ENCODE data around the gene KCNK7.

KCNK7 gene

DNA sequence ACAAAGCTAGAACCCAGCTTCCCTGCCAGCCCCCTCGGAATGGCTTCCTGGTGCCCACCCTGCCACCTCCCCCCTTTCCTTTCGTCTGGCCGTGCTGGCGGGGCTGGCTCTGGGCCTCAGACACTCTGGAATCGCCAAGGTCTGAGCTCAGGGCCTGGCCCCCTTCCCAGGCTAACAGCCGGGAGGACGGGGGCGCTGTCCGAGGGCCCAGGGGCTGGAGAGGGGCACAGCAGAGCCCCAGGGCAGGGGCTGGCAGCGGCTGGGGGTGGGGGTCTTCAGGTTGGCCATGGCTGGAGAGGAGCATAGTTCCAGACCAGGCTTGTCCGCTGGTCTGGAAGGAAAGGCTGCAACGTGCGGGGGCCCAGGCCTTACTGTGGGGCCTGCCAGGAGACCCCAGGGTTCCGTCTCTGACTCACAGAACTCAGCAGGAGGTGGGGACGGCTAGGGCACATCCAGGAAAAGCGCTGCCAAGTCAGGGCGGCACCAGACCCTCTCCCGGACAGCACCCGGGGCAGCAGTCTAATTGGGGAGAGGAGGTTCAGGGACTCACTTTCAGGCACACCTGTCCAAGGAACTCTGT lies 36.6 kb downstream of the KCNK7 start:
- in situ Hi-C loops (cut with MboI; ENCODE audit: low sequenced_read_pairs), result no loop called here

DNA sequence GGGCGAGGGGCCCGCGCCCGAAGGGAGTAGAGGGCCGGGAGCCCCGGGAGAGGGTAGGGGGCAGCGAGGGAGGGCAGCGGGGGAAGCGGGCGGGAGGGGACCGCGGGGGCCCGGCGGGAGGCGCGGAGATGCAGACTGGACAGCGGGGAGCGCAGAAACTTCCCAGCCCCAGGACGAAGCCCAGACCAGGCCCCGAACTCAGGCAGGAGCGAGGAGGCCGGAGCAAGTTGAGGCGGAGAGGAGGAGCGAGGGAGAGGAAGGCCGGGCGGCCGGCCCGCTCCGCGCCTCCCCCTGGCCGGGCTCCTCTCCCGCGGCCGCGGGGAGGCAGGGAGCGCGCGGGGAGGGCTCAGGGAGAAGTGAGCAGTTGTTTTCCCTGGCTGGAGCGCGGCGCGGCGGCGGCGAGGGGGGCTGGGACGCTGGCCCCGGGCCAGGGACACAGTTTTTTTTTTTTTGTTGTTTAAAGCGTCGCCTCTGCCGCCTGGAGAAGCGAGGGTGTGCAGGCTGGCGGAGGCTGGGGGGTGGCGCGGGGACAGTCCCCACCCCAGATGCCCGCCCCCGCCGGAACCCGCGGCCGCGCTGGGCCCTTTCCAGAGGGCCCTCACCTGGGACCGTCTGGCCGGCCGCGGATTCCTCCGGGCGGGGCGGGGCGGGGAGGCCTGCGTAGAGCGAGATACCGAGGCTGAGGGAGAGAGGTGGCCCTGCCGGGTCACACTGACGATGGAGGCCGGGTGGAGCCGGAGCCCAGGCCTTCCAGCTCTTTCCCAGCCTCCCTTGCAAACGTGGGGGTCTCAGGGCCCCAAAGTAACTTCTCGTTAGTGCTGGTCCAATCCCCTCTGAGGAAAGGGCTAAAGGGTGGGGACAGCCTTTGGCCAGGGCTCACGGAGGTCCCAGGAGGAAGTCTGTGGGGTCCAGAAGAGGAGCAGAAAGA lies 37.3 kb downstream of the KCNK7 start, which contains the start of gene LTBP3:
TSS of gene LTBP3 (minus strand) at position 358 of the 928 bp plus-strand sequence. CDS start 400 bp downstream, outside the sequence.
- in situ Hi-C loops (cut with MboI; ENCODE audit: low sequenced_read_pairs), result no loop called here

- in situ Hi-C loops (cut with MboI; ENCODE audit: low sequenced_read_pairs), result no loop called here
Observed at GRCh38 chr11:65557280-65558001, 38.2 kb downstream of the KCNK7 start.

- in situ Hi-C loops (cut with MboI; ENCODE audit: low sequenced_read_pairs), result no loop called here
Observed at GRCh38 chr11:65556470-65557279, 38.9 kb downstream of the KCNK7 start.

GRCh38 chr11:65555693-65556231 lies 39.8 kb downstream of the KCNK7 start:
- in situ Hi-C loops (cut with MboI; ENCODE audit: low sequenced_read_pairs), result no loop called here

- in situ Hi-C loops (cut with MboI; ENCODE audit: low sequenced_read_pairs), result no loop called here
Observed at GRCh38 chr11:65554842-65555430, 40.7 kb downstream of the KCNK7 start.

GRCh38 chr11:65554057-65554818 lies 41.4 kb downstream of the KCNK7 start:
- in situ Hi-C loops (cut with MboI; ENCODE audit: low sequenced_read_pairs), result no loop called here

DNA sequence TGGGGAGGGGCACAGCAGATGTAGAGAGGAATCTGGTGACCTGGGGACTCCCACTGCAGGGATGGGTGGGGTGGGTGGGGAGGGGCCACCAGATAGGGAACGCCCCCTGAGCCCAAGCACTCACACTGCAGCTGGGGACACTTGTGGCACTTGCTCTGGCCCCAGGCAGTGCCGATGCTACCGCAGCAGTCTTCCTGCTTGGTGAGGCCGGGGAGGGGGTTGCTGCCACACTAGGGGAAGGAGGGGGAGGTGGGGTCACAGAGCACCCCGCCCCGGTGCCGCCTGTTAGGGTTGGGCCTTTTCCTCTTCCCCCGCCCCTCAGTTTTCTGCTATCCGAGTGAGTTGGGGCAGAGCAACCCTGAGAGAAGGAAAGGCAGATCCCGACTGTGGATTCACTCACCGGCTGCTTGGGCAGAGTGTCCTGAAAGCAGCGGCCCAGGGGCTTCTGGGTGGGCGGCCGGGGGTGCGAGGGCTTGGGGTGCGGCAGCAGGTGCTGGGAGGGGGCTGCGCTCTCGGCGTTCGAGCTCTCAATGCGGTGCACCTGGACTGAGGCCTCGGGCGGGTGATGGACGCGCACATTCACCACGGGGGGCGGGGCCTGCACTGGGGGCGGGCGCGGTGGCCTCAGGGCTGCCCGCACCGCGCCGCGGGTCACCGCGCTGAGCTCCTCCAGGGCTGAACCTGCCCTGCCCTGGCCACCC lies 42.1 kb downstream of the KCNK7 start:
- in situ Hi-C loops (cut with MboI; ENCODE audit: low sequenced_read_pairs), result no loop called here

DNA sequence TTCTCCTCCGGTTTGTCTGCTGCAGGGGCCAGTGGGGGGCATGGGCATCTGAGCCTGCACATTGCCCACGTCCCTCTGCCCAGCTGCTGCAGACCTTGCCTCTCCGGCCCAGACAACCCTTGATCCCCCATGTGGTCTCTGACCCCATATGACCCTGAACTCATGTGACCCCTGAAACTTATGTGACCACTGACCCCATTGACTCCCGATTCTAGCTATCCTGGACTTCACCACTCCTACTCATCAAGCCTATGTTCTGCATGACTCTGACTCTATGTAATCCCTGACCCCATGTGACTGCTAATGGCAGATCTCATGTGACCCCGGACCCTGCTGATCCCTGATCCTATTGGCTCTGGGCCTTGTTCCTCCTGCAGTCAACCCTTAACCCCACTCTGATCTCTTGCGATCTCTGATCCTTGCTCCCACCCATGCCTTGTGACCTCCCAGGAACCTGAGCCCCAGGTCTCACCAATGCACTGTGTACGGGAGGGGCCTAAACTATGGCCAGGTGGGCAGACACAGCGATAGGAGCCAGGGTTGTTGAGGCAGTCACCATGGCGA lies 43.1 kb downstream of the KCNK7 start:
- in situ Hi-C loops (cut with MboI; ENCODE audit: low sequenced_read_pairs), result no loop called here

DNA sequence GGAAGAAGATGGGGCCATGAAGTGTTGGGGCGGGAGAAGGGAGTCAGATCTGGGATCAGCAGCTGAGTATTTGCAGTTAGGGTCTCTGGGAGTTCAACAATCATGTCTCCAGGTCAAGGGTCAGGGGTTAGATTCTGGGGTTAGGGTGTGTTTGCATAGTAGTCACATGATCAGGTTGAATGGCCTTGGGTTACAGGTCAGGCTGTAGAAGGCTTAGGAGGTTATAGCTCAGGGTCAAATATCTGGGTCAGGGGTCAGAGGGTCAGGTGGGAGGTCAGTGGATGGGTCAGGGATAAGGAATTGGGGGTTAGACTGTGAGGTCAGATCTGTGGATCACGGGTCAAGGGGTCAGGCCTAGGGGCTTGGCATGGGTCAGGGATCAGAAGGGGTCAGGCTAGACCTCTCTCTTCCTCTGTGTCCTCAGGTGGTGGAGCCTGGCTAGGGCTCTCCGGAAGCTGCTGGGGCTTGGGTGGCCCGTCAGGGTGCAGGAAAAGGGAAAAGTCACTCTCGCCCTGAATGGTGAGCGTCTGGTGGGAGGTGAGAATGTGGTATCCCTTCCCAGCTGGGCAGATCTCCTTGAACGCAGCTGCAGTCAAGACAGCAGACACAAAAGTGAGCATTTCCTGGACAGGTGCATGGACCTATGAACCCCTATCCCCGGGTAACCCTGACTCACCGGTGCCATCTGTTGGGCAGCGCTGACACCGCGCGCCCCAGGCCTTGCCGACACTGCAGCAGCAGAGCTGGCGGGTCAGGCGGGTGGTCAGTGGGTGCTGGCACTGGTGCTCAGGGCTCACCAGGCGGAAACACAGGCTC lies 43.8 kb downstream of the KCNK7 start:
- in situ Hi-C loops (cut with MboI; ENCODE audit: low sequenced_read_pairs), result no loop called here

- in situ Hi-C loops (cut with MboI; ENCODE audit: low sequenced_read_pairs), result no loop called here
Observed at GRCh38 chr11:65549096-65549495, 46.5 kb downstream of the KCNK7 start.

- in situ Hi-C loops (cut with MboI; ENCODE audit: low sequenced_read_pairs), result no loop called here
Observed at GRCh38 chr11:65548395-65548794, 47.2 kb downstream of the KCNK7 start.

DNA sequence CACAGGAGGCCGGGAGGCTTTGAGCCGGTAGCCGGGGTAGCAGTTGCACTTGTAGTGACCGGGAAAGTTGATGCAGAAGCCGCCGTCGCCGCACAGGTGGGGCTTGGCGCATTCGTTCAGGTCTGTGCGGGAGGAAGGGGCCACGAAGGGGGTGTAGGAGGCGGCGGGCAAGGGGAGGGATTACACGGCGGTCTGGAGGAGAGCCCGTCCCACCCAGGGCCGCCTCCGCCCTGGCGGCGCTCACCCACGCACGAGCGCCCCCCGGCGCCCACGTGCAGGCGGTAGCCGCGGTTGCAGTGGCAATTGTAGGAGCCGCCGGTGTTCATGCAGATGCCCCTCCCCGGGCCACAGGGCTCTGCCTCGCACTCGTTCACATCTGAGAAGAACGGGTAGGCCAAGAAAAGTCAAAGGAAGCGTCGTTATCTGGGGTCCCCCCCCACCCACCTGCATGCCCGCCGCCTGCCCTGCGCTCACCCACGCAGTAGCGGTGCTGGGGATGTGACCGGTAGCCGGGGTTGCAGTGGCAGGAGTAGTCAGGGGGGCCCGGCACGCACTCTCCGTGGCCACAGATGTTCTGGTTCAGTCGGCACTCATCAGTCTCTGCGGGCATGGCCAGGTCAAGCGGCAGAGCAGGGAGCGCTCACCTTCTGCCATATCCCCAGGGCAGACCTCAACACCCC lies 48.0 kb downstream of the KCNK7 start:
- in situ Hi-C loops (cut with MboI; ENCODE audit: low sequenced_read_pairs), result no loop called here

DNA sequence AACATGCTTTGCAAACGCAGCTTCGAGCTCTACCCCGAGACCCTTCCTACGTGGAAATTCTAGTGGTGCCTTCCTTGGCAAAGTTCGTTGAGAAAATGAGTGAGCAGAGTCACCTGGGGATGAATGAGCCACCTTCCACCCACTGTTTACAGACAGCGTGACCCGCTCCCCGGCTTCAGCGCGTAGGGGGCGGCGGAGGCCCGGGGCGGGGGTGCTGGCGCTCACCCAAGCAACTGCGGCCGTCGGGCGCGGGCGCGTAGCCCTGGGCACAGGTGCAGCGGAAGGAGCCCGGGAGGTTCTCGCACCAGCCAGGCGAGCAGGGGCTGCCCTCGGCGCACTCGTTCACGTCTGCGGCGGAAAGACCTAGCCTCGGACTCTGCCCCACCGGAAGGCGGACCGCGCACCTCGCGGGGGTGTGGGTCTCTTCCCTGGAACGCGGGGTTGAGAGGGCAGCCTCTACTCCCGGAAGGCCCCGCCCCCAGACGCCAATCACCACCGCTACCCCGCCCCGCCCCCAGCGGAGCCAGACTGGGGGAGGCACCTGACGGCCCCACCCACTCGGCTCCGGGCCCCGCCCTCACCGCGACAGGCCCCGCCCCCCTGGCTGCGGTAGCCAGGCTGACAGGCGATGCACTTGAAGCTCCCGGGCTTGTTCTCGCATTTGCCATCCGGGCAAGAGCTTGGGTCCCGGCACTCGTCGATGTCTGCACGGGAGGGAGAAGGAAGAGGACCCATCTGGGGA lies 49.2 kb downstream of the KCNK7 start:
- in situ Hi-C loops (cut with MboI; ENCODE audit: low sequenced_read_pairs), result no loop called here

GRCh38 chr11:65545853-65546216 lies 49.8 kb downstream of the KCNK7 start:
- in situ Hi-C loops (cut with MboI; ENCODE audit: low sequenced_read_pairs), result no loop called here
